Neural cell (in vitro differentiated cells): ENCODE results near the gene ETFA. TPM values are rescaled to one million over a fixed set of nuclear protein-coding genes. Genes with fewer than 3 reads are reported as not detected.

Experiments
- H2AFZ ChIP-seq: fragments of 200-600, 300-800 bp; sonication (generic), shearing (Covaris generic); 2 replicates; pipeline ENCODE4 v1.6.0; 2014; ENCODE audit warnings: low read depth, mild to moderate bottlenecking, antibody characterized with exemption, low read length, moderate library complexity
- H3F3A ChIP-seq: fragments of 200-600 bp; shearing (Covaris generic); 2 replicates; pipeline ENCODE4 v1.6.1; 2016; ENCODE audit warnings: mild to moderate bottlenecking, moderate library complexity, mixed read lengths, antibody characterized with exemption, low read length; ENCODE audit not compliant: insufficient read depth, poor library complexity, severe bottlenecking
- H3K27ac ChIP-seq: fragments of 200-600, 300-800 bp; sonication (generic), shearing (Covaris generic); 2 replicates; pipeline ENCODE4 v1.5.1; 2014; ENCODE audit warnings: mild to moderate bottlenecking, low read length, moderate library complexity
- H3K27me3 ChIP-seq: fragments of 300-800, 200-600 bp; sonication (generic), shearing (Covaris generic); 2 replicates; pipeline ENCODE4 v1.6.0; 2014; ENCODE audit warnings: mild to moderate bottlenecking, low read depth, low read length, moderate library complexity; ENCODE audit not compliant: insufficient read depth
- H3K36me3 ChIP-seq: fragments of 300-800, 200-600 bp; sonication (generic), shearing (Covaris generic); 2 replicates; pipeline ENCODE4 v1.5.1; 2014; ENCODE audit warnings: mild to moderate bottlenecking, antibody characterized with exemption, low read length, moderate library complexity; ENCODE audit not compliant: insufficient read depth
- H3K4me2 ChIP-seq: fragments of 300-800, 200-600 bp; sonication (generic), shearing (Covaris generic); 2 replicates; pipeline ENCODE4 v1.6.0; 2014; ENCODE audit warnings: mild to moderate bottlenecking, low read length
- H3K4me3 ChIP-seq: fragments of 300-800, 200-600 bp; sonication (generic), shearing (Covaris generic); 2 replicates; pipeline ENCODE4 v1.5.1; 2014; ENCODE audit warnings: mild to moderate bottlenecking, low read length, moderate library complexity
- H3K79me2 ChIP-seq: fragments of 200-600 bp; shearing (Covaris generic); replicated peaks from 2 replicates; pipeline ENCODE4 v1.6.0; 2014; ENCODE audit warnings: mild to moderate bottlenecking, low read length, moderate library complexity; ENCODE audit not compliant: insufficient read depth
- H3K9ac ChIP-seq: fragments of 300-800, 200-600 bp; sonication (generic), shearing (Covaris generic); 2 replicates; pipeline ENCODE4 v1.6.1; 2016; ENCODE audit warnings: mild to moderate bottlenecking, low read length, mixed read lengths
- H3K9me2 ChIP-seq: fragments of 200-600 bp; shearing (Covaris generic); 2 replicates; pipeline ENCODE4 v1.6.1; 2016; ENCODE audit warnings: mild to moderate bottlenecking, low read length, mixed read lengths; ENCODE audit not compliant: insufficient read depth
- H3K9me3 ChIP-seq: fragments of 200-600, 300-800 bp; sonication (generic), shearing (Covaris generic); 2 replicates; pipeline ENCODE4 v1.6.1; 2016; ENCODE audit warnings: mild to moderate bottlenecking, mixed run types, low read length, moderate library complexity, mixed read lengths
- H4K20me1 ChIP-seq: fragments of 200-600 bp; shearing (Covaris generic); 2 replicates; pipeline ENCODE4 v1.6.1; 2016; ENCODE audit warnings: mild to moderate bottlenecking, mixed run types; ENCODE audit not compliant: insufficient read depth
- CTCF ChIP-seq: fragments of 450-650 bp; IDR thresholded peaks from 2 replicates; pipeline ENCODE4 v1.5.1; 2014; ENCODE audit warnings: antibody characterized with exemption, mild to moderate bottlenecking, moderate library complexity; ENCODE audit not compliant: poor library complexity, severe bottlenecking
- EP300 ChIP-seq: fragments of 450-650 bp; conservative IDR thresholded peaks from 2 replicates; pipeline ENCODE4 v1.6.1; 2014; ENCODE audit warnings: antibody characterized with exemption, mild to moderate bottlenecking, moderate library complexity; ENCODE audit not compliant: poor library complexity, severe bottlenecking
- EZH2 ChIP-seq: fragments of 200-600, 300-800 bp; shearing (Covaris generic), sonication (generic); IDR thresholded peaks from 2 replicates; pipeline ENCODE4 v1.6.1; 2014; ENCODE audit warnings: antibody characterized with exemption, low read length, borderline replicate concordance, mild to moderate bottlenecking; ENCODE audit not compliant: insufficient read depth, poor library complexity, severe bottlenecking
- MXI1 ChIP-seq: fragments of 450-650 bp; conservative IDR thresholded peaks from 2 replicates; pipeline ENCODE4 v1.6.1; 2014; ENCODE audit warnings: antibody characterized with exemption, mild to moderate bottlenecking; ENCODE audit not compliant: poor library complexity, severe bottlenecking
- POLR2AphosphoS5 ChIP-seq: IDR thresholded peaks from 2 replicates; pipeline ENCODE4 v1.6.1; 2012
- RAD21 ChIP-seq: fragments of 450-650 bp; conservative IDR thresholded peaks from 2 replicates; pipeline ENCODE4 v1.6.1; 2014; ENCODE audit warnings: antibody characterized with exemption, mild to moderate bottlenecking, moderate library complexity
- SMC3 ChIP-seq: fragments of 450-650 bp; conservative IDR thresholded peaks from 2 replicates; pipeline ENCODE4 v1.6.1; 2014; ENCODE audit warnings: antibody characterized with exemption, mild to moderate bottlenecking, moderate library complexity; ENCODE audit not compliant: poor library complexity
- TAF1 ChIP-seq: IDR thresholded peaks from 2 replicates; pipeline ENCODE4 v1.6.1; 2012; ENCODE audit warnings: low read depth
- polyA plus RNA-seq: library from polyadenylated mRNA; depleted of rRNA; stranded (reverse); fragments of >200 nt; gene quantifications from 2 replicates; pipeline ENCODE4 v1.2.3, GENCODE V29; 2014
- TF ChIP-seq, protein P1 (sequence below): IDR thresholded peaks from 2 replicates; pipeline ENCODE4 v1.6.1; 2012; ENCODE audit warnings: borderline replicate concordance

The ETFA gene
- polyA plus RNA-seq, 1 donor from 2014 or later: 145 TPM

GRCh38 chr15:76169018-76169417 lies 142.3 kb downstream of the ETFA start (continued):
- no peak for TF ChIP-seq EZH2

DNA sequence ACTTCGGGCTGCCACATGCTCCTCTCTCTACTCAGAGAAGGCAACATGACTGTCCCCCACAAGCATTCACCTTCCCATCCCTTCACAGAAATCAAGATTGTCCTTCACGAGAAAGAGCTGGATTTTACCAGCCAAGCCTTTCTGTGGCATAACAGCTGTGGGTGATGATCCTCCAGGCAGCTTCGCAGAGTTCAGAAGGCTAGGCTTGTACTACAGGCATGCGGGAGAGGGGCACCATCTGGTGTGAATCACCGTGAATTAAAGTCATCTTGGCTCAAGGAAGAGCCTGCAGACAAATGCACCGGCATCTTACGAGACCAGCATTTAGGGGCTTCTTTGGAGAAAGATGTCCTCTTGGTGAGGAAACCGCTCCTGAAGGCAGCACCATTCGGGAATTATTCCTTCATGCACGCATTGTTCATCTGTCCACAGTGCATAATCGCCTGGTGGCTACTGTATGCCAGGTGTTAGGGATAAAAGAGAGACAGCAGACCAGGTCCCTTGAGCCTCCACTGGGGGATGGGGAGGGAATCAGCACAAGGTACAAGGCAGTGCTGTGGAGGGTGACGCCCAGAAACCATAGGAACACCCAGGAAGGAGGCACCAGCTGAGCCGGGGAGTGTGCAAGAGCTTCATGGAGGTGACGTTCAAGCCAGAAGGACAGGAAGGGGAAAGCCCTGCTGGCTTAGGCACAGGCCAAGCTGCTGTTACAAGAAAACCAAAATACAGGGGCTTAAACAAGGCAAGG lies 142.9 kb downstream of the ETFA start:
- no peak overlapping the region for H3K9ac ChIP-seq
- no peaks in the 10 kb centered on the region for H3K9me2 ChIP-seq
- no peaks in the 10 kb centered on the region for H4K20me1 ChIP-seq
- no peak overlapping the region for H2AFZ ChIP-seq
- H3K4me3 ChIP-seq: no peak overlapping the region
- H3K27ac ChIP-seq: no peak overlapping the region
- H3K79me2 ChIP-seq: no peaks in the 10 kb centered on the region
- no peaks in the 10 kb centered on the region for H3K9me3 ChIP-seq
- no peaks in the 10 kb centered on the region for H3K36me3 ChIP-seq
- no peak overlapping the region for H3K4me2 ChIP-seq
- H3K27me3 ChIP-seq: no peaks in the 10 kb centered on the region
- no peak for TF ChIP-seq SMC3
- TF ChIP-seq EP300: no peak
- no peak for TF ChIP-seq CTCF
- TF ChIP-seq RAD21: no peak
- TF ChIP-seq MXI1: no peak
- no peak for TF ChIP-seq POLR2AphosphoS5
- TF ChIP-seq TAF1: no peak
- TF ChIP-seq, protein P1, sequence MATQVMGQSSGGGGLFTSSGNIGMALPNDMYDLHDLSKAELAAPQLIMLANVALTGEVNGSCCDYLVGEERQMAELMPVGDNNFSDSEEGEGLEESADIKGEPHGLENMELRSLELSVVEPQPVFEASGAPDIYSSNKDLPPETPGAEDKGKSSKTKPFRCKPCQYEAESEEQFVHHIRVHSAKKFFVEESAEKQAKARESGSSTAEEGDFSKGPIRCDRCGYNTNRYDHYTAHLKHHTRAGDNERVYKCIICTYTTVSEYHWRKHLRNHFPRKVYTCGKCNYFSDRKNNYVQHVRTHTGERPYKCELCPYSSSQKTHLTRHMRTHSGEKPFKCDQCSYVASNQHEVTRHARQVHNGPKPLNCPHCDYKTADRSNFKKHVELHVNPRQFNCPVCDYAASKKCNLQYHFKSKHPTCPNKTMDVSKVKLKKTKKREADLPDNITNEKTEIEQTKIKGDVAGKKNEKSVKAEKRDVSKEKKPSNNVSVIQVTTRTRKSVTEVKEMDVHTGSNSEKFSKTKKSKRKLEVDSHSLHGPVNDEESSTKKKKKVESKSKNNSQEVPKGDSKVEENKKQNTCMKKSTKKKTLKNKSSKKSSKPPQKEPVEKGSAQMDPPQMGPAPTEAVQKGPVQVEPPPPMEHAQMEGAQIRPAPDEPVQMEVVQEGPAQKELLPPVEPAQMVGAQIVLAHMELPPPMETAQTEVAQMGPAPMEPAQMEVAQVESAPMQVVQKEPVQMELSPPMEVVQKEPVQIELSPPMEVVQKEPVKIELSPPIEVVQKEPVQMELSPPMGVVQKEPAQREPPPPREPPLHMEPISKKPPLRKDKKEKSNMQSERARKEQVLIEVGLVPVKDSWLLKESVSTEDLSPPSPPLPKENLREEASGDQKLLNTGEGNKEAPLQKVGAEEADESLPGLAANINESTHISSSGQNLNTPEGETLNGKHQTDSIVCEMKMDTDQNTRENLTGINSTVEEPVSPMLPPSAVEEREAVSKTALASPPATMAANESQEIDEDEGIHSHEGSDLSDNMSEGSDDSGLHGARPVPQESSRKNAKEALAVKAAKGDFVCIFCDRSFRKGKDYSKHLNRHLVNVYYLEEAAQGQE: no peak
- no peak for TF ChIP-seq EZH2
- H3F3A ChIP-seq: no peaks in the 10 kb centered on the region

DNA sequence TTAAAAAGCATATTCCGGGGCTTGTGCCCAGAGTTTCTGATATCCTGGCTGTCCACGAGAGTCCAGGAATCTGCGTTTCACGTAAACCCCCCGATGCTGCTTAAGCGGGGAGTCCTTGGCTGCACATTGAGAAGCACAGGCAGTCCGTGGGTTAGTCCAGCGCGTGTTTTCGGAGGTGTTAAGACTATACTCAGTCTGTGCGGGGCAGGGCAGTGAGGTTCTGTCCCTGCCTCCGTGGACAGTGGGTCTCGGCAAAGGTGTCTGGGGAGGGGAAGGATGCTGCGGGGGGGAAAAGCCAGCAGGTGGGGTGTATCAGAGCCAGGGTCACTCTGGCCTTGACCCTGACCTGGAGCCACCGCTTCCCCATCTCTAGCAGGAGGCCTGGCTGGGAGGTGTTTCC lies 145.3 kb downstream of the ETFA start:
- no peaks in the 10 kb centered on the region for H4K20me1 ChIP-seq
- H3K9ac ChIP-seq: no peak overlapping the region
- no peaks in the 10 kb centered on the region for H3K9me2 ChIP-seq
- no peak overlapping the region for H3K4me2 ChIP-seq
- no peaks in the 10 kb centered on the region for H3K36me3 ChIP-seq
- H3F3A ChIP-seq: no peaks in the 10 kb centered on the region
- TF ChIP-seq RAD21 (no peak), POLR2AphosphoS5 (no peak), EZH2 (no peak), MXI1 (no peak), SMC3 (no peak), EP300 (no peak), TAF1 (no peak), CTCF (no peak)
- TF ChIP-seq, protein P1: no peak
- no peaks in the 10 kb centered on the region for H3K27me3 ChIP-seq
- H3K9me3 ChIP-seq: no peaks in the 10 kb centered on the region
- H3K79me2 ChIP-seq: no peaks in the 10 kb centered on the region
- no peak overlapping the region for H3K27ac ChIP-seq
- H3K4me3 ChIP-seq: no peak overlapping the region
- no peak overlapping the region for H2AFZ ChIP-seq
